RWPE2 (cell line): ENCODE results near the gene GATA5.

Source experiments
- ATAC-seq: fragments of 200-7000 bp; cut with Tn5 transposase; 3 replicates; pipeline ENCODE4 v1.9.1; 2021; ENCODE audit warnings: low read depth
- DNase-seq: peaks from one replicate; pipeline ENCODE4 v3.0.0-alpha.2; 2020; ENCODE audit warnings: low spot score
- H3K27ac ChIP-seq: fragments of 450-650 bp; 2 replicates; pipeline ENCODE4 v1.5.1; 2017; ENCODE audit warnings: mild to moderate bottlenecking; ENCODE audit not compliant: poor library complexity, severe bottlenecking
- H3K27me3 ChIP-seq: fragments of 250-450 bp; sonication (Bioruptor Pico); 2 replicates; pipeline ENCODE4 v1.5.1; 2021; ENCODE audit warnings: mild to moderate bottlenecking, moderate library complexity; ENCODE audit not compliant: insufficient read depth, poor library complexity, severe bottlenecking
- H3K36me3 ChIP-seq: fragments of 250-450 bp; sonication (Bioruptor Pico); 2 replicates; pipeline ENCODE4 v1.5.1; 2020; ENCODE audit warnings: low read depth, mild to moderate bottlenecking, moderate library complexity
- H3K4me1 ChIP-seq: fragments of 250-450 bp; sonication (Bioruptor Pico); 2 replicates; pipeline ENCODE4 v1.5.1; 2021; ENCODE audit warnings: mild to moderate bottlenecking, moderate library complexity; ENCODE audit not compliant: insufficient read depth, poor library complexity, severe bottlenecking
- H3K4me3 ChIP-seq: fragments of 250-450 bp; sonication (Bioruptor Pico); 2 replicates; pipeline ENCODE4 v1.5.1; 2021; ENCODE audit warnings: mild to moderate bottlenecking, moderate library complexity; ENCODE audit not compliant: severe bottlenecking
- H3K9me3 ChIP-seq: fragments of 250-450 bp; sonication (Bioruptor Pico); 2 replicates; pipeline ENCODE4 v1.5.1; 2021; ENCODE audit warnings: mild to moderate bottlenecking, moderate library complexity; ENCODE audit not compliant: severe bottlenecking
- CTCF ChIP-seq: fragments of 450-650 bp; IDR thresholded peaks from one replicate; pipeline ENCODE4 v1.5.1; 2017; ENCODE audit warnings: mild to moderate bottlenecking, moderate library complexity; ENCODE audit not compliant: poor library complexity, severe bottlenecking

The GATA5 gene

DNA sequence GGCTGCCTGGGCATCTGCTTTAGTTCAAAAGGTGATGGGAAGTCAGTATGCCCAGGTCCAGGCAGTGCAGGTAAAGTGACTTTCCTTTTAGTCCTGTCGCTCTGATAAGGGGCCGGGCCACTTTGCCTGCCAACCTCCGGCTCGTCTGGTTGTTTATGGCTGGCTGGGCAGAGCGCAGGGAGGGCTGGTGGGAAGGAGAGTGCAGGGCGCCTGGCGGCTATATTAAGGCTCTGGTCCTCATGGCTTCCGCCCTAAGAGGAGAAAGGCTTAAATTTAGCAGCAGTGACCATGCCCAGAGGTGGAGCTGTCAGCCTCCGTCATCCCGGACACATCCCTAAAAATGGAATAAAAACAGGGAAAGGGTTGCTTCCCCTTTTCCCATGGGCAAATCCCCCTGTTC lies 14.6 kb downstream of the GATA5 start:
- no peak for TF ChIP-seq CTCF
- Histone ChIP-seq H3K9me3 (no peaks in the 10 kb centered on the region), H3K4me1 (no peaks in the 10 kb centered on the region), H3K27ac (no peak overlapping the region), H3K36me3 (no peaks in the 10 kb centered on the region), H3K4me3 (no peak overlapping the region), H3K27me3 (peaks cover 8% of the 10 kb centered on the region)
- DNase-seq (no peak), ATAC-seq (no peak)

GRCh38 chr20:62460678-62461077 lies 15.1 kb downstream of the GATA5 start:
- no peaks in the 10 kb centered on the region for H3K4me1 ChIP-seq
- peaks cover 3% of the 10 kb centered on the region for H3K27me3 ChIP-seq
- H3K27ac ChIP-seq = no peak overlapping the region
- DNase-seq (no peak), ATAC-seq (no peak)
- H3K4me3 ChIP-seq = no peak overlapping the region
- no peaks in the 10 kb centered on the region for H3K9me3 ChIP-seq
- no peaks in the 10 kb centered on the region for H3K36me3 ChIP-seq
- no peak for TF ChIP-seq CTCF

GRCh38 chr20:62459488-62459887 lies 16.3 kb downstream of the GATA5 start:
- H3K4me3 ChIP-seq = no peak overlapping the region
- no peaks in the 10 kb centered on the region for H3K36me3 ChIP-seq
- no peak for TF ChIP-seq CTCF
- H3K27me3 ChIP-seq = peaks cover 8% of the 10 kb centered on the region
- H3K4me1 ChIP-seq = no peaks in the 10 kb centered on the region
- ATAC-seq = 0 out of 3 replicates have a peak, but pooled peaks have one; percentile 6
- no peaks in the 10 kb centered on the region for H3K9me3 ChIP-seq
- DNase-seq = no peak
- H3K27ac ChIP-seq = no peak overlapping the region

DNA sequence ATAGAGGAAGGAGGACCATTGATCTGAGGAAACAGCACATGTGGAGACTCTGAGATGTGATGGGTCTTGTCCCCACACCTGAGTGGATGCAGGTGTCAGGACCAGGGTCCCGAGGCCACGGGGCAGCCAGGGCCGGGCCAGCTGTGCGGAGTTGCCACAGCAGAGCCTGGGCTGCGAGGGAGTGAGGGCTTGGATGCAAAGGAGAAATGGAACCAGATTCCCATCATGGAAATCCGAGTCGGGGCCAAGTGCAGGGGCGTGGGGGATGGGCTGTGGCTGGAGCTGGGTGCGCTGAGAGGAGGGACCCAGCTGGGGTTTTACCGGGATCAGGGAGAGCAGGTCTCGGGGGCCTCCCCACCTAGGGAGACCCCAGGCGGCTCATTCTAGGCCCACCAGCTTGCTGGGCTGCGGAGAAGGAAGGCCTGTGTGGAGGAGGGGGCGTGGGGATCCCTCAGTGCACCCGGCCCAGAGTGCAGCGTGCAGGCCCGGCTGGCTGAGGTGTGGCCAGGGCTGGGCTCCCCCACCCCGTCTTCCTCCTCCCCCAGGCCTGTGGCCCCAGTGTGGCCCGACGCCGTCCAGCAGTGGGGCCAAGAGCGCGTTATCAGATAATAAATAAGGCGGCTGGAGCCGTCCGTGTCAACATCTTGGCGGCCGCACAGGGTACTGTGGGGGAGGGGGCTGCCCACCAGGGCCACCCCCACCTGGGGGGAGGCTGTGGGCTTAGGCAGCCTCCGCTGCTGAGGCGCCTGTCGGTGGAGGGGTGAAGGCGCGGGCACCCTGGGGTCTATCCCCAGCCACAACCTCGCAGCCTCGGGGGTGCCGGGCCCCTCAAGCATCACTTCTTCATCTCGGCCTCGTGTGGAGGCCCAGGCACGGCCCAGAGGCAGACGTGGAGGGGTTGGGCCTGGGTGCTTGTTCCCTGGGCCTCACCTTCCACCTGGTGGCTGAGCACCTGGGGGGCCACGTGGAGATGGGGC lies 17.2 kb downstream of the GATA5 start:
- H3K27ac ChIP-seq = no peak overlapping the region
- no peak overlapping the region for H3K4me3 ChIP-seq
- ATAC-seq = no peak
- H3K4me1 ChIP-seq = no peaks in the 10 kb centered on the region
- H3K9me3 ChIP-seq = no peaks in the 10 kb centered on the region
- TF ChIP-seq CTCF = no peak
- DNase-seq = no peak
- H3K36me3 ChIP-seq = no peaks in the 10 kb centered on the region
- H3K27me3 ChIP-seq = peaks cover 13% of the 10 kb centered on the region

DNA sequence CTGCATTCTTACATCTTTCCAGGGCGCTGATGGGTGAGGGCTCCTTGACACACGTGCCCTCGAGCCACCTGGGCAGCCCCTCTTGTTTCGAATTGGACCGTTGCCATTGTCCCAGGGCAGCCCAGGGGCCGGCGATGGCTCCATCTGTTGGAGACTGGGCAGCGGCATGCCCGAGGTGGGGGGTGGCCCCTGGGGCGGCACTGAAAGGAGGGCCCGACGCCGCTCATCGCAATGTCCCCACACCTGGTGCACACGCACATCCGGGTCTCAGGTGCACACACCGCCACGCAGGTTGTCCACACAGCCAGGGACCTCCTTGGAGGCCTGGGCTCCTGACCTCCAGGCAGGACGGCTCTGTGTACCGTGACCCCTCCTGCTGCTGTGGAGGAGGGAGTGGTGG lies 18.0 kb downstream of the GATA5 start:
- Histone ChIP-seq H3K27ac (no peak overlapping the region), H3K36me3 (no peaks in the 10 kb centered on the region), H3K27me3 (peaks cover 15% of the 10 kb centered on the region), H3K4me1 (no peaks in the 10 kb centered on the region), H3K4me3 (no peak overlapping the region), H3K9me3 (no peaks in the 10 kb centered on the region)
- DNase-seq = no peak
- TF ChIP-seq CTCF = no peak
- ATAC-seq = no peak
